H1 (cell line): Measurements from ENCODE around the gene EEF1A2. TPM values are rescaled to one million over a fixed set of nuclear protein-coding genes. Genes with fewer than 3 reads are reported as not detected.

Experiments used
- BACH1 ChIP-seq: IDR thresholded peaks from 2 replicates; pipeline ENCODE4 v1.6.1; 2012; ENCODE audit warnings: low read length, improper control_type of control experiment
- EGR1 ChIP-seq: IDR thresholded peaks from 2 replicates; pipeline ENCODE4 v1.6.1; 2011; ENCODE audit warnings: low read depth, low read length, borderline replicate concordance
- GABPA ChIP-seq: IDR thresholded peaks from 2 replicates; pipeline ENCODE4 v1.6.1; 2011; ENCODE audit warnings: mild to moderate bottlenecking, low read length, moderate library complexity, borderline replicate concordance; ENCODE audit not compliant: insufficient read depth
- HDAC2 ChIP-seq, 2 experiments: fragments of 300-600 bp in 1 of 2; sonication (generic) in 1 of 2; IDR thresholded peaks; 2 replicates each; pipeline ENCODE4 v1.6.1; 2011 to 2012; ENCODE audit warnings: low read depth in 2 of 2, low read length in 2 of 2, mild to moderate bottlenecking in 2 of 2, moderate library complexity in 2 of 2, borderline replicate concordance in 1 of 2, inconsistent platforms in 1 of 2
- KDM4A ChIP-seq: IDR thresholded peaks from one replicate; pipeline ENCODE4 v1.7.1; 2012; ENCODE audit warnings: low read depth, mild to moderate bottlenecking, moderate library complexity, low read length, inconsistent platforms; ENCODE audit not compliant: severe bottlenecking
- NANOG ChIP-seq: IDR thresholded peaks from 2 replicates; pipeline ENCODE4 v1.6.1; 2011; ENCODE audit warnings: low read length, low read depth, mild to moderate bottlenecking, inconsistent platforms; ENCODE audit not compliant: insufficient read depth, poor library complexity, severe bottlenecking
- NRF1 ChIP-seq: IDR thresholded peaks from 2 replicates; pipeline ENCODE4 v1.6.1; 2011; ENCODE audit warnings: mild to moderate bottlenecking, low read depth, low read length, improper control_type of control experiment
- RNF2 ChIP-seq: fragments of 200-900, 300-1000 bp; sonication (generic); IDR thresholded peaks from 2 replicates; pipeline ENCODE4 v1.7.1; 2016; ENCODE audit warnings: borderline replicate concordance, low read depth, mild to moderate bottlenecking, antibody characterized with exemption, low read length; ENCODE audit not compliant: poor library complexity, severe bottlenecking; ENCODE audit errors: missing control alignments
- SIRT6 ChIP-seq: IDR thresholded peaks from one replicate; pipeline ENCODE4 v1.7.1; 2012; ENCODE audit warnings: low read length, inconsistent platforms
- SIX5 ChIP-seq: IDR thresholded peaks from 2 replicates; pipeline ENCODE4 v1.6.1; 2011; ENCODE audit warnings: mild to moderate bottlenecking, low read depth, low read length
- TAF1 ChIP-seq: IDR thresholded peaks from 2 replicates; pipeline ENCODE4 v1.6.1; 2011; ENCODE audit warnings: mild to moderate bottlenecking, low read depth, low read length
- polyA plus RNA-seq, 7 experiments: library from polyadenylated mRNA; depleted of rRNA in 3 of 7; stranded (reverse) in 5 of 7; unstranded in 2 of 7; fragments of >200 nt in 5 of 7; fragments of 200-250 nt in 2 of 7; gene quantifications; 1 replicate in 5 of 7; 2 replicates in 1 of 7; 4 replicates in 1 of 7; pipeline versions ENCODE4 v1.2.1 to v1.2.3, GENCODE V29; 2011 to 2013; ENCODE audit warnings: missing spikeins in 2 of 7, mixed read lengths in 2 of 7
- total RNA-seq: library from RNA; stranded (reverse); fragmentation: NEBNext Ultra II Directional; extraction: Animal tissue kit (Norgen Biotek cat#: 25700); gene quantifications from 2 replicates; pipeline ENCODE4 v1.2.1, GENCODE V29; 2021
- TF ChIP-seq, protein P1 (sequence below): fragments of 300-600 bp; sonication (generic); IDR thresholded peaks from 2 replicates; pipeline ENCODE4 v1.7.1; 2012; ENCODE audit warnings: low read length, moderate library complexity, mild to moderate bottlenecking, inconsistent platforms; ENCODE audit not compliant: insufficient replicate concordance

Gene EEF1A2
- total and polyA plus RNA-seq, 2 of the 8 experiments (the other 6 are each of a cell fraction or from before 2014, with no cell fraction given) = 7.4 to 25.8 TPM

DNA sequence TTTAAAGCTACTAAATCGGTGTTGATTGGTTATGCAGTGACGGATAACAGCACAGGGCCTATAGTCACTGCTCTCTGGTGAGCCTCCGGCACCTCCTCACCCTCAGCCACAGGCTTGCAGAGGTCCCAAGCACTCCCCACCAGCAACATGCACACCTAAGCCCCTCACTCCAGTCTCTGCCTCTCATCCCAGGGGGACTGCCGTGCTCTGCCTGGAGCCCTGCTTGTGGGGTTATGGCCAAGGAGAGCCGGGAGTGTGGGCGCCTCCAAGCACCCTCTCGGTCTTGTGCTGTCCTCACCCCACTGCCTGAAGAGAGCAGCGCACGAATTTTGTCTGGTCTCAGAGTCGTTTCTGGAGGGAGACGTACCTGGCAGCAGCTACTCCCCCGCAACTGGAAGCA lies 6.8 kb upstream of the EEF1A2 start (continued):
- TF ChIP-seq, protein P1, sequence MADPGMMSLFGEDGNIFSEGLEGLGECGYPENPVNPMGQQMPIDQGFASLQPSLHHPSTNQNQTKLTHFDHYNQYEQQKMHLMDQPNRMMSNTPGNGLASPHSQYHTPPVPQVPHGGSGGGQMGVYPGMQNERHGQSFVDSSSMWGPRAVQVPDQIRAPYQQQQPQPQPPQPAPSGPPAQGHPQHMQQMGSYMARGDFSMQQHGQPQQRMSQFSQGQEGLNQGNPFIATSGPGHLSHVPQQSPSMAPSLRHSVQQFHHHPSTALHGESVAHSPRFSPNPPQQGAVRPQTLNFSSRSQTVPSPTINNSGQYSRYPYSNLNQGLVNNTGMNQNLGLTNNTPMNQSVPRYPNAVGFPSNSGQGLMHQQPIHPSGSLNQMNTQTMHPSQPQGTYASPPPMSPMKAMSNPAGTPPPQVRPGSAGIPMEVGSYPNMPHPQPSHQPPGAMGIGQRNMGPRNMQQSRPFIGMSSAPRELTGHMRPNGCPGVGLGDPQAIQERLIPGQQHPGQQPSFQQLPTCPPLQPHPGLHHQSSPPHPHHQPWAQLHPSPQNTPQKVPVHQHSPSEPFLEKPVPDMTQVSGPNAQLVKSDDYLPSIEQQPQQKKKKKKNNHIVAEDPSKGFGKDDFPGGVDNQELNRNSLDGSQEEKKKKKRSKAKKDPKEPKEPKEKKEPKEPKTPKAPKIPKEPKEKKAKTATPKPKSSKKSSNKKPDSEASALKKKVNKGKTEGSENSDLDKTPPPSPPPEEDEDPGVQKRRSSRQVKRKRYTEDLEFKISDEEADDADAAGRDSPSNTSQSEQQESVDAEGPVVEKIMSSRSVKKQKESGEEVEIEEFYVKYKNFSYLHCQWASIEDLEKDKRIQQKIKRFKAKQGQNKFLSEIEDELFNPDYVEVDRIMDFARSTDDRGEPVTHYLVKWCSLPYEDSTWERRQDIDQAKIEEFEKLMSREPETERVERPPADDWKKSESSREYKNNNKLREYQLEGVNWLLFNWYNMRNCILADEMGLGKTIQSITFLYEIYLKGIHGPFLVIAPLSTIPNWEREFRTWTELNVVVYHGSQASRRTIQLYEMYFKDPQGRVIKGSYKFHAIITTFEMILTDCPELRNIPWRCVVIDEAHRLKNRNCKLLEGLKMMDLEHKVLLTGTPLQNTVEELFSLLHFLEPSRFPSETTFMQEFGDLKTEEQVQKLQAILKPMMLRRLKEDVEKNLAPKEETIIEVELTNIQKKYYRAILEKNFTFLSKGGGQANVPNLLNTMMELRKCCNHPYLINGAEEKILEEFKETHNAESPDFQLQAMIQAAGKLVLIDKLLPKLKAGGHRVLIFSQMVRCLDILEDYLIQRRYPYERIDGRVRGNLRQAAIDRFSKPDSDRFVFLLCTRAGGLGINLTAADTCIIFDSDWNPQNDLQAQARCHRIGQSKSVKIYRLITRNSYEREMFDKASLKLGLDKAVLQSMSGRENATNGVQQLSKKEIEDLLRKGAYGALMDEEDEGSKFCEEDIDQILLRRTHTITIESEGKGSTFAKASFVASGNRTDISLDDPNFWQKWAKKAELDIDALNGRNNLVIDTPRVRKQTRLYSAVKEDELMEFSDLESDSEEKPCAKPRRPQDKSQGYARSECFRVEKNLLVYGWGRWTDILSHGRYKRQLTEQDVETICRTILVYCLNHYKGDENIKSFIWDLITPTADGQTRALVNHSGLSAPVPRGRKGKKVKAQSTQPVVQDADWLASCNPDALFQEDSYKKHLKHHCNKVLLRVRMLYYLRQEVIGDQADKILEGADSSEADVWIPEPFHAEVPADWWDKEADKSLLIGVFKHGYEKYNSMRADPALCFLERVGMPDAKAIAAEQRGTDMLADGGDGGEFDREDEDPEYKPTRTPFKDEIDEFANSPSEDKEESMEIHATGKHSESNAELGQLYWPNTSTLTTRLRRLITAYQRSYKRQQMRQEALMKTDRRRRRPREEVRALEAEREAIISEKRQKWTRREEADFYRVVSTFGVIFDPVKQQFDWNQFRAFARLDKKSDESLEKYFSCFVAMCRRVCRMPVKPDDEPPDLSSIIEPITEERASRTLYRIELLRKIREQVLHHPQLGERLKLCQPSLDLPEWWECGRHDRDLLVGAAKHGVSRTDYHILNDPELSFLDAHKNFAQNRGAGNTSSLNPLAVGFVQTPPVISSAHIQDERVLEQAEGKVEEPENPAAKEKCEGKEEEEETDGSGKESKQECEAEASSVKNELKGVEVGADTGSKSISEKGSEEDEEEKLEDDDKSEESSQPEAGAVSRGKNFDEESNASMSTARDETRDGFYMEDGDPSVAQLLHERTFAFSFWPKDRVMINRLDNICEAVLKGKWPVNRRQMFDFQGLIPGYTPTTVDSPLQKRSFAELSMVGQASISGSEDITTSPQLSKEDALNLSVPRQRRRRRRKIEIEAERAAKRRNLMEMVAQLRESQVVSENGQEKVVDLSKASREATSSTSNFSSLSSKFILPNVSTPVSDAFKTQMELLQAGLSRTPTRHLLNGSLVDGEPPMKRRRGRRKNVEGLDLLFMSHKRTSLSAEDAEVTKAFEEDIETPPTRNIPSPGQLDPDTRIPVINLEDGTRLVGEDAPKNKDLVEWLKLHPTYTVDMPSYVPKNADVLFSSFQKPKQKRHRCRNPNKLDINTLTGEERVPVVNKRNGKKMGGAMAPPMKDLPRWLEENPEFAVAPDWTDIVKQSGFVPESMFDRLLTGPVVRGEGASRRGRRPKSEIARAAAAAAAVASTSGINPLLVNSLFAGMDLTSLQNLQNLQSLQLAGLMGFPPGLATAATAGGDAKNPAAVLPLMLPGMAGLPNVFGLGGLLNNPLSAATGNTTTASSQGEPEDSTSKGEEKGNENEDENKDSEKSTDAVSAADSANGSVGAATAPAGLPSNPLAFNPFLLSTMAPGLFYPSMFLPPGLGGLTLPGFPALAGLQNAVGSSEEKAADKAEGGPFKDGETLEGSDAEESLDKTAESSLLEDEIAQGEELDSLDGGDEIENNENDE = no peak
- TF ChIP-seq NRF1 = no peak
- no peak for TF ChIP-seq TAF1
- TF ChIP-seq SIX5 = no peak
- TF ChIP-seq BACH1 = no peak
- no peak for TF ChIP-seq HDAC2 (IDR thresholded peaks at IDR 0.05; ENCODE audit: borderline replicate concordance in 1 of 2, low read depth in 2 of 2, low read length in 2 of 2)
- no peak for TF ChIP-seq KDM4A
- no peak for TF ChIP-seq SIRT6
- no peak for TF ChIP-seq EGR1
- no peak for TF ChIP-seq GABPA
- no peak for TF ChIP-seq RNF2
- TF ChIP-seq NANOG = no peak
